ENCODE data around the gene WRAP53. TPM values are rescaled to one million over a fixed set of nuclear protein-coding genes. Genes with fewer than 3 reads are reported as not detected.

The WRAP53 gene
- polyA plus RNA-seq, 1 experiment: 4.1 TPM

DNA sequence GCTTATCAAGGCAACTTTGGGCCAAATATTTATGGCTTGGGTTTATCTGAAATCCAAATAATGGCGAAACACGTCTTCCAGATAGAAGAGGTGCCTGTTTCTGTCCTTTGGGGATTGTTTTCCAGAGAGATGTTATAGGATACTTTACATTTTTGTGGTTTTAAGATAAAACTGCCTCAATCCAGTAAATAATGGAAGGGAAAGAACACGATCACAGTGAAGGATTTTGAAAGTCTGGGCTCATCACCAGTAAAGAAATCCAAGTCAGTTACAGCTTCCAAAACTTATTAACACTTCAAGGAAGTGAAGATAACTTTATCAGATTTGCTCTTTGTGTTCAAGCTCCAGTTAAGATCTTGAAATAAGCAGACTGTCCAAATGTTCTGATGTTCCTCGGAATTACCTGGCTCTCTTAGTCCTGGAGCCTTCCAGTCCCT lies 59.4 kb downstream of the WRAP53 start:
- Histone ChIP-seq H3K4me3 (ENCODE audit: low read depth, low read length) (peak overlapping the region; percentile 1; the same call in 1 of the 2 replicates), H3K27ac (ENCODE audit: low read depth, low read length) (peak overlapping the region; percentile 53), H3K27me3 (ENCODE audit: control insufficient read depth, insufficient read depth, low read length) (no peaks in the 10 kb centered on the region), H3K9me3 (ENCODE audit: control insufficient read depth, insufficient read depth, low read length) (no peaks in the 10 kb centered on the region)
- DNase-seq (ENCODE audit: low read depth, low spot score): peak; percentile 23
- POLR2A ChIA-PET: interaction anchor here (0.7 to 1.5 kb wide), 4 partner anchors 20 to 97 kb away, joined by 3 to 6 read pairs (median 4); no protein-coding TSS in a partner anchor
- CTCF ChIA-PET: interaction anchor here (0.6 to 1.7 kb wide), 5 partner anchors 30 to 242 kb away, joined by 3 to 9 read pairs (median 5); partner anchors contain the start of genes DNAH2 and NAA38
- TF ChIP-seq, protein P1, sequence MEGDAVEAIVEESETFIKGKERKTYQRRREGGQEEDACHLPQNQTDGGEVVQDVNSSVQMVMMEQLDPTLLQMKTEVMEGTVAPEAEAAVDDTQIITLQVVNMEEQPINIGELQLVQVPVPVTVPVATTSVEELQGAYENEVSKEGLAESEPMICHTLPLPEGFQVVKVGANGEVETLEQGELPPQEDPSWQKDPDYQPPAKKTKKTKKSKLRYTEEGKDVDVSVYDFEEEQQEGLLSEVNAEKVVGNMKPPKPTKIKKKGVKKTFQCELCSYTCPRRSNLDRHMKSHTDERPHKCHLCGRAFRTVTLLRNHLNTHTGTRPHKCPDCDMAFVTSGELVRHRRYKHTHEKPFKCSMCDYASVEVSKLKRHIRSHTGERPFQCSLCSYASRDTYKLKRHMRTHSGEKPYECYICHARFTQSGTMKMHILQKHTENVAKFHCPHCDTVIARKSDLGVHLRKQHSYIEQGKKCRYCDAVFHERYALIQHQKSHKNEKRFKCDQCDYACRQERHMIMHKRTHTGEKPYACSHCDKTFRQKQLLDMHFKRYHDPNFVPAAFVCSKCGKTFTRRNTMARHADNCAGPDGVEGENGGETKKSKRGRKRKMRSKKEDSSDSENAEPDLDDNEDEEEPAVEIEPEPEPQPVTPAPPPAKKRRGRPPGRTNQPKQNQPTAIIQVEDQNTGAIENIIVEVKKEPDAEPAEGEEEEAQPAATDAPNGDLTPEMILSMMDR (IDR thresholded peaks at IDR 0.05; ENCODE audit: low read depth, low read length): no peak

DNA sequence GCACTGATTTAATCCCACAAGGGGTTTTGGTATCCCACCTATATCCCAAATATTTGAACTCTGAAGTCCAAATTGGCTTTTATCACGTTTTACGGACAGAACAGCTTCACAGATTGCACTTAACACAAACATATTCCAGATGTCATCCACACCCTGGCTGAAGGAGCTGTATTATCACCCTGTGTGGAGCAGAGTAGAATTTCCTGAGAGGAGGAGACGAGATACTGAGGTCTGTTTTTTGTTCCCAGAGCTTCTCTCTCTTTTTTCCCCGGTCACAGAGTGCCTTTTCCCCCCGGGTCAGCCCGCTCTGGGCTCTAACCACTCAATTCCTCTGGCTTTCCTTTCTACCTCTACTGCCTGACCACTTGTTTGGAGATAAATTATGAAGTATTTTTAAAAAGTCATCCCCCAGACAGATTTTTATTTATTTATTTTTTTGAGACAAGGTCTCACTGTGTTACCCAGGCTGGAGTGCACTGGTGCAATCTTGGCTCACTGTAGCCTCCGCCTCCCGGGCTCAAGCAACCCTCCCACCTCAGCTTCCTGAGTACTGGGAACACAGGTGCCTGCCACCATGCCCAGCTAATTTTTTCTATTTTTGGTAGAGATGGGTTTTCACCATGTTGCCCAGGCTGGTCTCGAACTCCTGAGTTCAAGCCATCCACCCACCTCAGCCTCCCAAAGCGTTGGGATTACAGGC lies 59.9 kb downstream of the WRAP53 start:
- no peaks in the 10 kb centered on the region for H3K27me3 ChIP-seq (ENCODE audit: control insufficient read depth, insufficient read depth, low read length)
- TF ChIP-seq, protein P1 (IDR thresholded peaks at IDR 0.05; ENCODE audit: low read depth, low read length): no peak
- CTCF ChIA-PET: interaction anchor here (0.6 to 1.7 kb wide), 5 partner anchors 31 to 242 kb away, joined by 3 to 9 read pairs (median 5); partner anchors contain the start of genes DNAH2 and NAA38
- H3K27ac ChIP-seq (ENCODE audit: low read depth, low read length): peak overlapping the region; percentile 53
- H3K9me3 ChIP-seq (ENCODE audit: control insufficient read depth, insufficient read depth, low read length): no peaks in the 10 kb centered on the region
- H3K4me3 ChIP-seq (ENCODE audit: low read depth, low read length): peak overlapping the region; percentile 1; the same call in 1 of the 2 replicates
- POLR2A ChIA-PET: interaction anchor here (0.7 to 1.5 kb wide), 4 partner anchors 19 to 97 kb away, joined by 3 to 6 read pairs (median 4); no protein-coding TSS in a partner anchor
- no peak for DNase-seq (ENCODE audit: low read depth, low spot score)

DNA sequence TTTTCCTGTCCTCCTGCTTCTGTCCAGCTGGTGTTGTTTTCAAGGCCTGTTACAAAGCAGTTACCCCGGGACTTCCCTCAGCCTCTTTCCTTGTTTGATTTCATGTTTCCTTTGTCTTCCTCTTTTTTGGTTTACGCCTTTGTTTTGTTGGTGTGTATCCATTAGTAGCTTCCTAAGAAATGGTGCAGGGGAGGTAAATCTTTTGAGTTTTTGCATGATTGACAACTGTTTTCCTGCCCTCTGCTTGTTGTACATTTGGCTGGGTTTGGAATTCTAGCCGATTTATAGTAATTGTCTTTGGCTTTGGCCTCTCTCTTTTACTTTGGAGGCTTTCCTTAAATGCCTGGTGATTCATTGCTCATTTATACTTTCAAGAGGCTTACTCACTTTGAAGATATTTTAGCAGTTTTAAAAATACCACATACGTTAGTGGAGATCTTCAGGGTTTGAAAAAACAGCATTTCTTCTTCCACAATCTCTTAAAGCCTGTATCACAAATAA lies 62.1 kb downstream of the WRAP53 start:
- ChIA-PET CTCF (interaction anchor here (0.6 kb wide), 1 partner anchor 12 kb away, joined by 4 read pairs; no protein-coding TSS in a partner anchor), POLR2A (no interaction called here)
- H3K4me3 ChIP-seq (ENCODE audit: low read depth, low read length): no peak overlapping the region
- H3K27ac ChIP-seq (ENCODE audit: low read depth, low read length): peak overlapping the region; percentile 66
- DNase-seq (ENCODE audit: low read depth, low spot score): peak; percentile 55
- TF ChIP-seq, protein P1 (IDR thresholded peaks at IDR 0.05; ENCODE audit: low read depth, low read length): no peak
- no peaks in the 10 kb centered on the region for H3K27me3 ChIP-seq (ENCODE audit: control insufficient read depth, insufficient read depth, low read length)
- H3K9me3 ChIP-seq (ENCODE audit: control insufficient read depth, insufficient read depth, low read length): no peaks in the 10 kb centered on the region; the same call in 1 of the 2 replicates

Other genes with a start within 250 kb of the WRAP53 start
- 0.58 and 0.63 TPM in 2 replicates for gene FGF11, start 249.0 kb upstream of the WRAP53 start, polyA plus RNA-seq (2011; rRNA removed)
- 5.3 and 6.3 TPM in 2 replicates for gene CHRNB1, start 243.4 kb upstream of the WRAP53 start, polyA plus RNA-seq (2011; rRNA removed)
- 18.8 and 22.3 TPM in 2 replicates for gene ZBTB4, start 208.8 kb upstream of the WRAP53 start, polyA plus RNA-seq (2011; rRNA removed)
- not detected in 2 replicates for gene SLC35G6, start 207.0 kb upstream of the WRAP53 start, polyA plus RNA-seq (2011; rRNA removed)
- gene POLR2A, start 204.1 kb upstream of the WRAP53 start, polyA plus RNA-seq (2011; rRNA removed): 18.4 and 35.0 TPM in 2 replicates
- gene TNFSF12, start 139.4 kb upstream of the WRAP53 start, polyA plus RNA-seq (2011; rRNA removed): 26.0 and 27.1 TPM in 2 replicates
- gene TNFSF13, start 129.7 kb upstream of the WRAP53 start, polyA plus RNA-seq (2011; rRNA removed): 0.83 and 1.0 TPM in 2 replicates
- 67.6 and 73.4 TPM in 2 replicates for gene SENP3, start 126.6 kb upstream of the WRAP53 start, polyA plus RNA-seq (2011; rRNA removed)
- gene CD68, start 108.8 kb upstream of the WRAP53 start, polyA plus RNA-seq (2011; rRNA removed): 34.1 and 39.6 TPM in 2 replicates
- 128 and 131 TPM in 2 replicates for gene MPDU1, start 104.6 kb upstream of the WRAP53 start, polyA plus RNA-seq (2011; rRNA removed)
- gene SOX15, start 98.4 kb upstream of the WRAP53 start, polyA plus RNA-seq (2011; rRNA removed): 0.24 and 0.29 TPM in 2 replicates
- gene FXR2, start 73.6 kb upstream of the WRAP53 start, polyA plus RNA-seq (2011; rRNA removed): 24.6 and 29.4 TPM in 2 replicates
- gene SAT2, start 60.7 kb upstream of the WRAP53 start, polyA plus RNA-seq (2011; rRNA removed): 54.1 and 61.5 TPM in 2 replicates
- 0.35 and 0.50 TPM in 2 replicates for gene SHBG, start 58.3 kb upstream of the WRAP53 start, polyA plus RNA-seq (2011; rRNA removed)
- gene ATP1B2, start 37.6 kb upstream of the WRAP53 start, polyA plus RNA-seq (2011; rRNA removed): 0.05 and 0.11 TPM in 2 replicates
- gene TP53, start 987 bp upstream of the WRAP53 start, polyA plus RNA-seq (2011; rRNA removed): 40.7 and 48.9 TPM in 2 replicates
- gene EFNB3, start 16.7 kb downstream of the WRAP53 start, polyA plus RNA-seq (2011; rRNA removed): 7.2 and 7.7 TPM in 2 replicates
- 0.04 and 0.06 TPM in 2 replicates for gene DNAH2, start 29.3 kb downstream of the WRAP53 start, polyA plus RNA-seq (2011; rRNA removed)
- gene KDM6B, start 145.7 kb downstream of the WRAP53 start, polyA plus RNA-seq (2011; rRNA removed): 2.0 and 2.4 TPM in 2 replicates
- gene TMEM88, start 166.6 kb downstream of the WRAP53 start, polyA plus RNA-seq (2011; rRNA removed): 0.29 and 0.45 TPM in 2 replicates
- 49.3 and 59.0 TPM in 2 replicates for gene NAA38, start 169.1 kb downstream of the WRAP53 start, polyA plus RNA-seq (2011; rRNA removed)
- gene CYB5D1, start 169.5 kb downstream of the WRAP53 start, polyA plus RNA-seq (2011; rRNA removed): 6.9 and 8.1 TPM in 2 replicates
- 50.0 and 68.6 TPM in 2 replicates for gene CHD3, start 200.3 kb downstream of the WRAP53 start, polyA plus RNA-seq (2011; rRNA removed)
- 1.3 and 1.4 TPM in 2 replicates for gene RNF227, start 227.8 kb downstream of the WRAP53 start, polyA plus RNA-seq (2011; rRNA removed)
- gene KCNAB3, start 241.4 kb downstream of the WRAP53 start, polyA plus RNA-seq (2011; rRNA removed): 2.2 and 3.1 TPM in 2 replicates
- 202 and 227 TPM in 2 replicates for gene TRAPPC1, start 243.5 kb downstream of the WRAP53 start, polyA plus RNA-seq (2011; rRNA removed)
- gene CNTROB, start 243.7 kb downstream of the WRAP53 start, polyA plus RNA-seq (2011; rRNA removed): 11.3 and 12.9 TPM in 2 replicates